ENCODE results near the gene ANKRD34B. TPM values are rescaled to one million over a fixed set of nuclear protein-coding genes. Genes with fewer than 3 reads are reported as not detected.

Gene ANKRD34B
- total and polyA plus RNA-seq, 4 experiments from 2014 or later = not detected

- intact Hi-C loops (cut with micrococcal nuclease) = no loop called here
- ChIA-PET POLR2A (ENCODE audit: partially characterized antibody) (no interaction called here), CTCF (ENCODE audit: partially characterized antibody) (interaction anchor here (1.3 kb wide), 1 partner anchor 60 kb away, joined by 3 read pairs; no protein-coding TSS in a partner anchor)
- H3K4me3 Mint-ChIP-seq = no peak overlapping the region
- H3K4me1 Mint-ChIP-seq = peaks cover 0 to 4% (median under 1%) of the 10 kb centered on the region in 4 donors
- H3K36me3 ChIP-seq (ENCODE audit: insufficient read depth, low read length) = no peaks in the 10 kb centered on the region
- no peaks in the 10 kb centered on the region for H3K4me1 ChIP-seq (ENCODE audit: insufficient read depth, low read length)
- no peaks in the 10 kb centered on the region for H3K27me3 Mint-ChIP-seq
- H3K27ac Mint-ChIP-seq = no peak overlapping the region
- DNase-seq = no peak
- no peaks in the 10 kb centered on the region for H3K36me3 Mint-ChIP-seq
- no peak overlapping the region for H3K27ac ChIP-seq (ENCODE audit: low read depth, low read length)
- no peaks in the 10 kb centered on the region for H3K9me3 ChIP-seq (ENCODE audit: control insufficient read depth in 1 of 2, low read length in 2 of 2)
- peaks cover 0 to 2% (median 0%) of the 10 kb centered on the region in 8 donors for H3K9me3 Mint-ChIP-seq
- no peaks in the 10 kb centered on the region for H3K27me3 ChIP-seq (ENCODE audit: insufficient read depth, low read length)
- H3K4me3 ChIP-seq (ENCODE audit: low read length in 2 of 2) = no peak overlapping the region
Observed at GRCh38 chr5:80541392-80541791, 28.7 kb downstream of the ANKRD34B start.

- Histone ChIP-seq H3K4me3 (ENCODE audit: low read length in 2 of 2) (no peak overlapping the region), H3K27ac (ENCODE audit: low read depth, low read length) (no peak overlapping the region), H3K36me3 (ENCODE audit: insufficient read depth, low read length) (no peaks in the 10 kb centered on the region), H3K4me1 (ENCODE audit: insufficient read depth, low read length) (no peaks in the 10 kb centered on the region), H3K9me3 (ENCODE audit: control insufficient read depth in 1 of 2, low read length in 2 of 2) (no peaks in the 10 kb centered on the region), H3K27me3 (ENCODE audit: insufficient read depth, low read length) (no peaks in the 10 kb centered on the region)
- ChIA-PET POLR2A (ENCODE audit: partially characterized antibody) (no interaction called here), CTCF (ENCODE audit: partially characterized antibody) (interaction anchor here (1.3 kb wide), 1 partner anchor 60 kb away, joined by 3 read pairs; no protein-coding TSS in a partner anchor)
- intact Hi-C loops (cut with micrococcal nuclease) = no loop called here
- Mint-ChIP-seq H3K36me3 (no peaks in the 10 kb centered on the region), H3K9me3 (peaks cover 0 to 2% (median 0%) of the 10 kb centered on the region in 8 donors), H3K4me3 (no peak overlapping the region), H3K27ac (no peak overlapping the region), H3K27me3 (no peaks in the 10 kb centered on the region), H3K4me1 (peaks cover 0 to 4% (median under 1%) of the 10 kb centered on the region in 4 donors)
- no peak for DNase-seq
Observed at GRCh38 chr5:80540691-80541090, 29.4 kb downstream of the ANKRD34B start.

- no peak overlapping the region for H3K4me3 ChIP-seq (ENCODE audit: low read length in 2 of 2)
- Mint-ChIP-seq H3K27me3 (no peaks in the 10 kb centered on the region), H3K4me3 (no peak overlapping the region), H3K9me3 (no peaks in the 10 kb centered on the region), H3K36me3 (no peaks in the 10 kb centered on the region), H3K4me1 (no peaks in the 10 kb centered on the region), H3K27ac (no peak overlapping the region)
- H3K36me3 ChIP-seq (ENCODE audit: insufficient read depth, low read length) = no peaks in the 10 kb centered on the region
- no peaks in the 10 kb centered on the region for H3K27me3 ChIP-seq (ENCODE audit: insufficient read depth, low read length)
- POLR2A ChIA-PET (ENCODE audit: partially characterized antibody) = no interaction called here
- intact Hi-C loops (cut with micrococcal nuclease) = no loop called here
- H3K27ac ChIP-seq (ENCODE audit: low read depth, low read length) = no peak overlapping the region
- DNase-seq = no peak
- CTCF ChIA-PET (ENCODE audit: partially characterized antibody) = no interaction called here
- H3K4me1 ChIP-seq (ENCODE audit: insufficient read depth, low read length) = no peaks in the 10 kb centered on the region
- no peaks in the 10 kb centered on the region for H3K9me3 ChIP-seq (ENCODE audit: control insufficient read depth in 1 of 2, low read length in 2 of 2)
Observed at GRCh38 chr5:80516826-80517225, 53.3 kb downstream of the ANKRD34B start.

GRCh38 chr5:80509362-80509761, 60.7 kb downstream of the ANKRD34B start:
- H3K9me3 ChIP-seq (ENCODE audit: control insufficient read depth in 1 of 2, low read length in 2 of 2) = no peaks in the 10 kb centered on the region

GRCh38 chr5:80508844-80509243, 61.2 kb downstream of the ANKRD34B start:
- H3K36me3 ChIP-seq (ENCODE audit: insufficient read depth, low read length) = no peaks in the 10 kb centered on the region
- H3K27ac Mint-ChIP-seq = no peak overlapping the region
- H3K4me3 Mint-ChIP-seq = peak overlapping the region in 1 of 8 donors; percentile 2
- no peaks in the 10 kb centered on the region for H3K9me3 ChIP-seq (ENCODE audit: control insufficient read depth in 1 of 2, low read length in 2 of 2)
- H3K4me1 ChIP-seq (ENCODE audit: insufficient read depth, low read length) = no peaks in the 10 kb centered on the region
- H3K27me3 Mint-ChIP-seq = peaks cover 0 to 1% of the 10 kb centered on the region in 2 donors
- H3K4me1 Mint-ChIP-seq = peaks cover 0 to 9% (median 4%) of the 10 kb centered on the region in 4 donors
- peaks cover 0 to 2% (median 0%) of the 10 kb centered on the region in 8 donors for H3K9me3 Mint-ChIP-seq
- H3K36me3 Mint-ChIP-seq = no peaks in the 10 kb centered on the region
- no peaks in the 10 kb centered on the region for H3K27me3 ChIP-seq (ENCODE audit: insufficient read depth, low read length)
- H3K27ac ChIP-seq (ENCODE audit: low read depth, low read length) = no peak overlapping the region
- no peak overlapping the region for H3K4me3 ChIP-seq (ENCODE audit: low read length in 2 of 2)
- DNase-seq = no peak
- intact Hi-C loops (cut with micrococcal nuclease) = no loop called here
- ChIA-PET CTCF (ENCODE audit: partially characterized antibody) (no interaction called here), POLR2A (ENCODE audit: partially characterized antibody) (no interaction called here)

More at GRCh38 chr5:80509362-80509761, 60.7 kb downstream of the ANKRD34B start:
- intact Hi-C loops (cut with micrococcal nuclease) = no loop called here
- no peak overlapping the region for H3K27ac Mint-ChIP-seq
- H3K4me3 ChIP-seq (ENCODE audit: low read length in 2 of 2) = no peak overlapping the region
- H3K9me3 Mint-ChIP-seq = peaks cover 0 to 2% (median 0%) of the 10 kb centered on the region in 8 donors
- no peaks in the 10 kb centered on the region for H3K4me1 ChIP-seq (ENCODE audit: insufficient read depth, low read length)
- H3K4me1 Mint-ChIP-seq = peaks cover 0 to 4% (median 0%) of the 10 kb centered on the region in 4 donors
- peaks cover 0 to 1% of the 10 kb centered on the region in 2 donors for H3K27me3 Mint-ChIP-seq
- POLR2A ChIA-PET (ENCODE audit: partially characterized antibody) = no interaction called here
- no peak overlapping the region for H3K27ac ChIP-seq (ENCODE audit: low read depth, low read length)
- H3K36me3 ChIP-seq (ENCODE audit: insufficient read depth, low read length) = no peaks in the 10 kb centered on the region
- CTCF ChIA-PET (ENCODE audit: partially characterized antibody) = interaction anchor here (0.6 kb wide), 1 partner anchor 13 kb away, joined by 3 read pairs; no protein-coding TSS in a partner anchor
- H3K27me3 ChIP-seq (ENCODE audit: insufficient read depth, low read length) = no peaks in the 10 kb centered on the region
- no peak for DNase-seq
- no peaks in the 10 kb centered on the region for H3K36me3 Mint-ChIP-seq
- H3K4me3 Mint-ChIP-seq = no peak overlapping the region

- intact Hi-C loops (cut with micrococcal nuclease) = no loop called here
- H3K27ac ChIP-seq (ENCODE audit: low read depth, low read length) = no peak overlapping the region
- H3K36me3 Mint-ChIP-seq = no peaks in the 10 kb centered on the region
- ChIA-PET POLR2A (ENCODE audit: partially characterized antibody) (no interaction called here), CTCF (ENCODE audit: partially characterized antibody) (no interaction called here)
- peaks cover 0 to 2% (median 0%) of the 10 kb centered on the region in 8 donors for H3K9me3 Mint-ChIP-seq
- no peak overlapping the region for H3K27ac Mint-ChIP-seq
- H3K4me1 Mint-ChIP-seq = peaks cover 5 to 9% (median 7%) of the 10 kb centered on the region in 4 donors
- no peaks in the 10 kb centered on the region for H3K9me3 ChIP-seq (ENCODE audit: control insufficient read depth in 1 of 2, low read length in 2 of 2)
- no peaks in the 10 kb centered on the region for H3K36me3 ChIP-seq (ENCODE audit: insufficient read depth, low read length)
- no peaks in the 10 kb centered on the region for H3K27me3 ChIP-seq (ENCODE audit: insufficient read depth, low read length)
- H3K4me1 ChIP-seq (ENCODE audit: insufficient read depth, low read length) = no peaks in the 10 kb centered on the region
- DNase-seq = no peak
- H3K4me3 ChIP-seq (ENCODE audit: low read length in 2 of 2) = no peak overlapping the region
- H3K27me3 Mint-ChIP-seq = peaks cover 0 to 1% of the 10 kb centered on the region in 2 donors
- H3K4me3 Mint-ChIP-seq = no peak overlapping the region
Observed at GRCh38 chr5:80507663-80508062, 62.4 kb downstream of the ANKRD34B start.

Data from CD4-positive, alpha-beta memory T cell (primary cell).